PC-3 (cell line): Measurements from ENCODE around the gene MOB1B. TPM values are rescaled to one million over a fixed set of nuclear protein-coding genes. Genes with fewer than 3 reads are reported as not detected.
A peak's percentile ranks its signal among the peaks of the same experiment; 100 is the strongest.

Experiments used
- ATAC-seq: fragments of 200-7000 bp; cut with Tn5 transposase; 2 replicates; pipeline ENCODE4 v1.9.1; 2020; ENCODE audit warnings: mild to moderate bottlenecking, moderate library complexity
- BruUV-seq: library from RNA; stranded (reverse); fragments of 400-500 nt; replicated peaks from 2 replicates; lab custom pipeline; 2021; lab: Mats Ljungman, UMichigan
- CTCF ChIA-PET: fragments of 300-600 bp; sonication (Branson Sonifier 250); formaldehyde crosslinking; loops from one replicate; lab custom pipeline; 2022; ENCODE audit warnings: antibody characterized with exemption; lab: Charles Lee
- POLR2A ChIA-PET: fragments of 300-600 bp; sonication (Branson Sonifier 250); formaldehyde crosslinking; loops from one replicate; lab custom pipeline; 2022; ENCODE audit warnings: antibody characterized with exemption; ENCODE audit not compliant: unreplicated experiment; lab: Charles Lee
- DNase-seq: peaks from one replicate; pipeline ENCODE4 v3.0.0-alpha.2; 2015
- H2AFZ ChIP-seq: fragments of 300-600 bp; sonication (generic); 2 replicates; pipeline ENCODE4 v1.6.0; 2016; ENCODE audit warnings: antibody characterized with exemption, low read length
- H3F3A ChIP-seq: fragments of 300-600 bp; sonication (generic); one replicate; pipeline ENCODE4 v1.6.0; 2017; ENCODE audit warnings: antibody characterized with exemption, low read length, control low read depth, mild to moderate bottlenecking; ENCODE audit not compliant: unreplicated experiment
- H3K27ac ChIP-seq: fragments of 300-600 bp; sonication (generic); 2 replicates; pipeline ENCODE4 v1.5.1; 2016; ENCODE audit warnings: mild to moderate bottlenecking, low read length
- H3K27me3 ChIP-seq: fragments of 300-600 bp; sonication (generic); 2 replicates; pipeline ENCODE4 v1.6.1; 2016; ENCODE audit warnings: low read length, mixed read lengths
- H3K36me3 ChIP-seq: fragments of 300-600 bp; sonication (generic); 2 replicates; pipeline ENCODE4 v1.6.1; 2016; ENCODE audit warnings: low read depth, mixed run types, low read length, mixed read lengths
- H3K4me1 ChIP-seq: fragments of 300-600 bp; sonication (generic); 2 replicates; pipeline ENCODE4 v1.5.1; 2016; ENCODE audit warnings: low read length; ENCODE audit not compliant: insufficient read depth
- H3K4me2 ChIP-seq: fragments of 300-600 bp; sonication (generic); 2 replicates; pipeline ENCODE4 v1.6.0; 2016; ENCODE audit warnings: low read length
- H3K4me3 ChIP-seq: fragments of 300-600 bp; sonication (generic); 2 replicates; pipeline ENCODE4 v1.5.1; 2016; ENCODE audit warnings: mild to moderate bottlenecking, low read length, mixed read lengths
- H3K79me2 ChIP-seq: fragments of 300-600 bp; sonication (generic); 2 replicates; pipeline ENCODE4 v1.6.1; 2017; ENCODE audit warnings: low read length, mixed read lengths
- H3K9ac ChIP-seq: fragments of 300-600 bp; sonication (generic); 2 replicates; pipeline ENCODE4 v1.6.0; 2016; ENCODE audit warnings: mild to moderate bottlenecking, low read length
- H3K9me2 ChIP-seq: fragments of 300-600 bp; sonication (generic); replicated peaks from 2 replicates; pipeline ENCODE4 v1.6.1; 2016; ENCODE audit warnings: mixed run types, low read length, mixed read lengths
- H3K9me3 ChIP-seq: fragments of 300-600 bp; sonication (generic); 2 replicates; pipeline ENCODE4 v1.6.1; 2016; ENCODE audit warnings: low read length, mixed read lengths
- H4K20me1 ChIP-seq: fragments of 300-600 bp; sonication (generic); 2 replicates; pipeline ENCODE4 v1.6.1; 2016; ENCODE audit warnings: low read length, mixed read lengths
- EZH2 ChIP-seq: fragments of 300-600 bp; sonication (generic); IDR thresholded peaks from one replicate; pipeline ENCODE4 v1.6.1; 2017; ENCODE audit warnings: antibody characterized with exemption, mild to moderate bottlenecking, low read length; ENCODE audit not compliant: unreplicated experiment
- EZH2phosphoT487 ChIP-seq: fragments of 300-600 bp; sonication (generic); IDR thresholded peaks from 2 replicates; pipeline ENCODE4 v1.6.1; 2018; ENCODE audit warnings: mild to moderate bottlenecking, antibody characterized with exemption, low read length, borderline replicate concordance
- intact Hi-C: fragments of 100-400 bp; cut with micrococcal nuclease; formaldehyde crosslinking; loops from 2 replicates; pipeline ENCODE4 v1.9.0; 2023
- total RNA-seq: library from RNA; depleted of rRNA; stranded (reverse); fragments of >200 nt; gene quantifications from 2 replicates; pipeline ENCODE4 v1.2.3, GENCODE V29; 2014
- TF ChIP-seq, protein P1 (sequence below): fragments of 300-600 bp; sonication (generic); conservative IDR thresholded peaks from 2 replicates; pipeline ENCODE4 v1.5.1; 2017; ENCODE audit warnings: antibody characterized with exemption, low read depth, mild to moderate bottlenecking, low read length

MOB1B gene
- total RNA-seq, 1 experiment from 2014 or later: 11.4 TPM

DNA sequence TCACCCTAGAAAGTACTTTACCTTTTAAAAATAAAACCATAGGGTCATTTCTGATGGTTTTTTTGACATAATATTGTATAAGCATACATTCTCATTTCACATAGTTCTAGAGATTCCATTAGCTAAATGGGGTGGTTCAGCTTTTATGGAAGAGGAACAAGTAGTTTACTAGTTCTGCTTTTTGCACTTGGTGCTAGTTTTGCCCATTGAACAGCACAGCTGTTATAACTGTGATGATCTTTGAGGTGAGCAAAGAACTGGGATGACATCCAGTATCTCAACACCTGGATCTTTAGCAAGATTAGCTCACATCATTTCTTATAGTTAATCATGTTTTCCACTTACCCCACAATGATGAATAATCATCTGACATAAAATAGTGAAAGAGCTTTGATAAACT, 40.9 kb downstream of the MOB1B start:
- H3K4me3 ChIP-seq: no peak overlapping the region
- H3K27me3 ChIP-seq: no peaks in the 10 kb centered on the region
- ChIA-PET CTCF (interaction anchor here (0.6 kb wide), 2 partner anchors 28 to 207 kb away, joined by 4 to 5 read pairs; no protein-coding TSS in a partner anchor), POLR2A (interaction anchor here (0.5 kb wide), 1 partner anchor 17 kb away, joined by 7 read pairs; no protein-coding TSS in a partner anchor)
- BruUV-seq: no TSS peak
- H3K9me3 ChIP-seq: no peaks in the 10 kb centered on the region
- DNase-seq: no peak
- intact Hi-C loops: no loop called here
- H2AFZ ChIP-seq: no peak overlapping the region
- no peak for ATAC-seq
- no peak overlapping the region for H3K4me2 ChIP-seq
- H3K9me2 ChIP-seq: no peaks in the 10 kb centered on the region
- H3K9ac ChIP-seq: no peak overlapping the region
- H3K36me3 ChIP-seq: no peaks in the 10 kb centered on the region
- H3F3A ChIP-seq: no peaks in the 10 kb centered on the region
- H3K79me2 ChIP-seq: peaks cover 16% of the 10 kb centered on the region; the same call in 1 of the 2 replicates
- H3K27ac ChIP-seq: no peak overlapping the region
- TF ChIP-seq EZH2: no peak
- no peak for TF ChIP-seq EZH2phosphoT487
- H4K20me1 ChIP-seq: no peaks in the 10 kb centered on the region; the same call in 1 of the 2 replicates
- H3K4me1 ChIP-seq: no peaks in the 10 kb centered on the region; the same call in 1 of the 2 replicates

DNA sequence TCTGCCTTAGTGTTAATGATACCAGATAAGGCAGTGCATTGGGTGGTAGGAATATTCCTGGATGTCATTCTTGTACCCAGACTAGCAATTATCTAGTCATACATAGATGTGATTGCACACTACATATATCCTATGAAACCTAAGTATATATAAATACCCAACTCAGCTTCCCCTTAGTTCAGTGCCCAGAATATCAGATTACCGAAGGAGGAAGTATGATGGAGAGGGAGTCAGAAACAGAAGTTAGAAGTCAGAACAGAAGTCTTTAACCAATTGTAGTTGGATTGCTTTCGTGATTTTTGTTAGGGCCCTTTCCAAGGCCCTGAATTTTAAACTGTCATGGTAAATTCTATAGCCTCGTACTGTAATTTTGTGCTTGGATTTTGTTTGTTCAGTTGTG, 42.9 kb downstream of the MOB1B start:
- CTCF ChIA-PET: no interaction called here
- Histone ChIP-seq H3K9ac (no peak overlapping the region), H4K20me1 (no peaks in the 10 kb centered on the region; the same call in 1 of the 2 replicates), H3K36me3 (no peaks in the 10 kb centered on the region), H3K9me3 (no peaks in the 10 kb centered on the region), H3F3A (no peaks in the 10 kb centered on the region), H3K4me1 (no peaks in the 10 kb centered on the region; the same call in 1 of the 2 replicates), H3K27ac (no peak overlapping the region), H2AFZ (no peak overlapping the region), H3K27me3 (no peaks in the 10 kb centered on the region), H3K4me3 (no peak overlapping the region), H3K79me2 (peaks cover 20% of the 10 kb centered on the region; the same call in 1 of the 2 replicates), H3K4me2 (no peak overlapping the region), H3K9me2 (no peaks in the 10 kb centered on the region)
- POLR2A ChIA-PET: no interaction called here
- TF ChIP-seq EZH2: no peak
- TF ChIP-seq, protein P1, sequence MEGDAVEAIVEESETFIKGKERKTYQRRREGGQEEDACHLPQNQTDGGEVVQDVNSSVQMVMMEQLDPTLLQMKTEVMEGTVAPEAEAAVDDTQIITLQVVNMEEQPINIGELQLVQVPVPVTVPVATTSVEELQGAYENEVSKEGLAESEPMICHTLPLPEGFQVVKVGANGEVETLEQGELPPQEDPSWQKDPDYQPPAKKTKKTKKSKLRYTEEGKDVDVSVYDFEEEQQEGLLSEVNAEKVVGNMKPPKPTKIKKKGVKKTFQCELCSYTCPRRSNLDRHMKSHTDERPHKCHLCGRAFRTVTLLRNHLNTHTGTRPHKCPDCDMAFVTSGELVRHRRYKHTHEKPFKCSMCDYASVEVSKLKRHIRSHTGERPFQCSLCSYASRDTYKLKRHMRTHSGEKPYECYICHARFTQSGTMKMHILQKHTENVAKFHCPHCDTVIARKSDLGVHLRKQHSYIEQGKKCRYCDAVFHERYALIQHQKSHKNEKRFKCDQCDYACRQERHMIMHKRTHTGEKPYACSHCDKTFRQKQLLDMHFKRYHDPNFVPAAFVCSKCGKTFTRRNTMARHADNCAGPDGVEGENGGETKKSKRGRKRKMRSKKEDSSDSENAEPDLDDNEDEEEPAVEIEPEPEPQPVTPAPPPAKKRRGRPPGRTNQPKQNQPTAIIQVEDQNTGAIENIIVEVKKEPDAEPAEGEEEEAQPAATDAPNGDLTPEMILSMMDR: no peak
- TF ChIP-seq EZH2phosphoT487: no peak
- no TSS peak for BruUV-seq
- intact Hi-C loops: no loop called here
- DNase-seq (peak; percentile 34), ATAC-seq (peak; percentile 66)

DNA sequence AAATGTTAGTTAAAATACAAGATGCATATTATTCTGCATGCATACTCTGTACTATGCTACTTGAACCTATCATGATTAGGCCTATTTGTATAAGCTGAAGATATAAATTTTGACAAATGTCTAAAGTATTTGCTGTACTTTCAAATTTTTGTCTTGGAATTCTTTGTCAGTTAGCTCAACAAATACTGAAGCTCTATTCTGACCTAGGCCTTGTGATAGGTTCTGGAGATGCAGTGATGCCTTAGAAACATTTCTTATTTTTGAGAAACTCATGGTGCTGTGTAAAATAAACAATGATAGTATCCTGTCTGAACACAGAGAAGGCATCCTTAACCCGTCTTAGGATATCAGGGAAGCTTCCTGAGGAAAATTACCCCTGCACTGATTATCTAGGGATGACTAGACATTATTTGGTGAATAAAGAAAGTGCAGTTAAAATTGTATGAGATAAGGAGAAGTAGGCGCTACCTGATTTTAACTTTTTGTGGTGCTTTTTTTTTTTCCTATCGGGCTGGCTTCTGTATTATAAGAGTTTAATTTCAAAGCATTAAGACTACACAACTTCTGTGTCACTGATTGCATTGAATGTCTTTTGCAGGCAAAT, 43.4 kb downstream of the MOB1B start:
- Histone ChIP-seq H3K27me3 (no peaks in the 10 kb centered on the region), H4K20me1 (no peaks in the 10 kb centered on the region), H3K9me2 (no peaks in the 10 kb centered on the region), H3K9me3 (no peaks in the 10 kb centered on the region), H3K36me3 (no peaks in the 10 kb centered on the region), H3K79me2 (peaks cover 16% of the 10 kb centered on the region; the same call in 1 of the 2 replicates), H3K4me1 (no peaks in the 10 kb centered on the region; the same call in 1 of the 2 replicates), H3K9ac (no peak overlapping the region), H3K4me3 (no peak overlapping the region), H3K4me2 (no peak overlapping the region), H3F3A (no peaks in the 10 kb centered on the region), H3K27ac (no peak overlapping the region), H2AFZ (no peak overlapping the region)
- DNase-seq (no peak), ATAC-seq (no peak)
- intact Hi-C loops: no loop called here
- CTCF ChIA-PET: no interaction called here
- POLR2A ChIA-PET: no interaction called here
- TF ChIP-seq, protein P1: no peak
- no TSS peak for BruUV-seq
